PC-3 (cell line): ENCODE data around the gene BIK. TPM values are rescaled to one million over a fixed set of nuclear protein-coding genes. Genes with fewer than 3 reads are reported as not detected.

Experiments
- ATAC-seq: fragments of 200-7000 bp; cut with Tn5 transposase; 2 replicates; pipeline ENCODE4 v1.9.1; 2020; ENCODE audit warnings: mild to moderate bottlenecking, moderate library complexity
- BruUV-seq: library from RNA; stranded (reverse); fragments of 400-500 nt; replicated peaks from 2 replicates; lab custom pipeline; 2021; lab: Mats Ljungman, UMichigan
- CTCF ChIA-PET: fragments of 300-600 bp; sonication (Branson Sonifier 250); formaldehyde crosslinking; loops from one replicate; lab custom pipeline; 2022; ENCODE audit warnings: antibody characterized with exemption; lab: Charles Lee
- POLR2A ChIA-PET: fragments of 300-600 bp; sonication (Branson Sonifier 250); formaldehyde crosslinking; loops from one replicate; lab custom pipeline; 2022; ENCODE audit warnings: antibody characterized with exemption; ENCODE audit not compliant: unreplicated experiment; lab: Charles Lee
- DNase-seq: peaks from one replicate; pipeline ENCODE4 v3.0.0-alpha.2; 2015
- H2AFZ ChIP-seq: fragments of 300-600 bp; sonication (generic); 2 replicates; pipeline ENCODE4 v1.6.0; 2016; ENCODE audit warnings: antibody characterized with exemption, low read length
- H3F3A ChIP-seq: fragments of 300-600 bp; sonication (generic); one replicate; pipeline ENCODE4 v1.6.0; 2017; ENCODE audit warnings: antibody characterized with exemption, low read length, control low read depth, mild to moderate bottlenecking; ENCODE audit not compliant: unreplicated experiment
- H3K27ac ChIP-seq: fragments of 300-600 bp; sonication (generic); 2 replicates; pipeline ENCODE4 v1.5.1; 2016; ENCODE audit warnings: mild to moderate bottlenecking, low read length
- H3K27me3 ChIP-seq: fragments of 300-600 bp; sonication (generic); 2 replicates; pipeline ENCODE4 v1.6.1; 2016; ENCODE audit warnings: low read length, mixed read lengths
- H3K36me3 ChIP-seq: fragments of 300-600 bp; sonication (generic); 2 replicates; pipeline ENCODE4 v1.6.1; 2016; ENCODE audit warnings: low read depth, mixed run types, low read length, mixed read lengths
- H3K4me1 ChIP-seq: fragments of 300-600 bp; sonication (generic); 2 replicates; pipeline ENCODE4 v1.5.1; 2016; ENCODE audit warnings: low read length; ENCODE audit not compliant: insufficient read depth
- H3K4me2 ChIP-seq: fragments of 300-600 bp; sonication (generic); 2 replicates; pipeline ENCODE4 v1.6.0; 2016; ENCODE audit warnings: low read length
- H3K4me3 ChIP-seq: fragments of 300-600 bp; sonication (generic); 2 replicates; pipeline ENCODE4 v1.5.1; 2016; ENCODE audit warnings: mild to moderate bottlenecking, low read length, mixed read lengths
- H3K79me2 ChIP-seq: fragments of 300-600 bp; sonication (generic); 2 replicates; pipeline ENCODE4 v1.6.1; 2017; ENCODE audit warnings: low read length, mixed read lengths
- H3K9ac ChIP-seq: fragments of 300-600 bp; sonication (generic); 2 replicates; pipeline ENCODE4 v1.6.0; 2016; ENCODE audit warnings: mild to moderate bottlenecking, low read length
- H3K9me2 ChIP-seq: fragments of 300-600 bp; sonication (generic); replicated peaks from 2 replicates; pipeline ENCODE4 v1.6.1; 2016; ENCODE audit warnings: mixed run types, low read length, mixed read lengths
- H3K9me3 ChIP-seq: fragments of 300-600 bp; sonication (generic); 2 replicates; pipeline ENCODE4 v1.6.1; 2016; ENCODE audit warnings: low read length, mixed read lengths
- H4K20me1 ChIP-seq: fragments of 300-600 bp; sonication (generic); 2 replicates; pipeline ENCODE4 v1.6.1; 2016; ENCODE audit warnings: low read length, mixed read lengths
- EZH2 ChIP-seq: fragments of 300-600 bp; sonication (generic); IDR thresholded peaks from one replicate; pipeline ENCODE4 v1.6.1; 2017; ENCODE audit warnings: antibody characterized with exemption, mild to moderate bottlenecking, low read length; ENCODE audit not compliant: unreplicated experiment
- EZH2phosphoT487 ChIP-seq: fragments of 300-600 bp; sonication (generic); IDR thresholded peaks from 2 replicates; pipeline ENCODE4 v1.6.1; 2018; ENCODE audit warnings: mild to moderate bottlenecking, antibody characterized with exemption, low read length, borderline replicate concordance
- intact Hi-C: fragments of 100-400 bp; cut with micrococcal nuclease; formaldehyde crosslinking; loops from 2 replicates; pipeline ENCODE4 v1.9.0; 2023
- total RNA-seq: library from RNA; depleted of rRNA; stranded (reverse); fragments of >200 nt; gene quantifications from 2 replicates; pipeline ENCODE4 v1.2.3, GENCODE V29; 2014
- TF ChIP-seq, protein P1 (sequence below): fragments of 300-600 bp; sonication (generic); conservative IDR thresholded peaks from 2 replicates; pipeline ENCODE4 v1.5.1; 2017; ENCODE audit warnings: antibody characterized with exemption, low read depth, mild to moderate bottlenecking, low read length

Gene BIK
- total RNA-seq, 1 experiment from 2014 or later = 24.6 TPM

DNA sequence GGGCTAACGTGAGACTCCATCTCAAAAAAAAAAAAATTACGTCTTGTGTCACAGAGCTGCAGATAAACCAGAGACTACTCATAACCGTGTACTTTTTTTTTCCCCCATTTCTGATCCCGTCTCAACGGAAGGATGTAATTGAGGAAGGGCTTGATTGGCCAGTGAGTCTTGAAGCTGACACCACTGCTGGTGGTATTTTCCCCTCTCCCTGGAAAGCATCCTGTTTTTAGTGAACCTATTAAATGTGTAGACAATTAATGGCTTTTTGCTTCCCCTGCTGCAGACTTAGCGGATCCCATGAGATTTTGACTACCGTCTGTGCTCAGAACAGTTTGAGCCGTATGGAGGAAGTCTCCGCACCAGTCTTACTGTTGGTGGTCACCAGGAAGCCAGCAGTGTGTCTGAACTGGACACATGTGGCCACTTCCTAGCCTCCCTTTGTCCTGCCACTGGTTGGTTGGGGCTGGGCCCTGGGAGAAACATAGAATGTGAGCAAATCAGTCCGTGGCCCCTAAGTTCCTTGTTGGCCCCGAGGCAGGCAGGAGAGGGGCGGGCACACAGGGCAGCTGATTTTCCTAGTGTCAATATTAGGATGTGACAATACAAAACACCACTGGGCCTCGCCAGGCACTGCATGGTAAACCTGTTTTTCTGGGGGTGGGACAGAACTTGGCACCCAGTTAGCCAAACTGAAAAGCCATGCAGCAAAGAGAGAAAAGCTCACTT, 3.1 kb downstream of the BIK start:
- TF ChIP-seq, protein P1, sequence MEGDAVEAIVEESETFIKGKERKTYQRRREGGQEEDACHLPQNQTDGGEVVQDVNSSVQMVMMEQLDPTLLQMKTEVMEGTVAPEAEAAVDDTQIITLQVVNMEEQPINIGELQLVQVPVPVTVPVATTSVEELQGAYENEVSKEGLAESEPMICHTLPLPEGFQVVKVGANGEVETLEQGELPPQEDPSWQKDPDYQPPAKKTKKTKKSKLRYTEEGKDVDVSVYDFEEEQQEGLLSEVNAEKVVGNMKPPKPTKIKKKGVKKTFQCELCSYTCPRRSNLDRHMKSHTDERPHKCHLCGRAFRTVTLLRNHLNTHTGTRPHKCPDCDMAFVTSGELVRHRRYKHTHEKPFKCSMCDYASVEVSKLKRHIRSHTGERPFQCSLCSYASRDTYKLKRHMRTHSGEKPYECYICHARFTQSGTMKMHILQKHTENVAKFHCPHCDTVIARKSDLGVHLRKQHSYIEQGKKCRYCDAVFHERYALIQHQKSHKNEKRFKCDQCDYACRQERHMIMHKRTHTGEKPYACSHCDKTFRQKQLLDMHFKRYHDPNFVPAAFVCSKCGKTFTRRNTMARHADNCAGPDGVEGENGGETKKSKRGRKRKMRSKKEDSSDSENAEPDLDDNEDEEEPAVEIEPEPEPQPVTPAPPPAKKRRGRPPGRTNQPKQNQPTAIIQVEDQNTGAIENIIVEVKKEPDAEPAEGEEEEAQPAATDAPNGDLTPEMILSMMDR = no peak
- no peak overlapping the region for H3K4me2 ChIP-seq
- BruUV-seq = TSS peak; percentile 8
- CTCF ChIA-PET = no interaction called here
- H3K27me3 ChIP-seq = no peaks in the 10 kb centered on the region
- no peaks in the 10 kb centered on the region for H3K9me2 ChIP-seq
- peaks cover 22% of the 10 kb centered on the region; the same call in 1 of the 2 replicates for H3K4me1 ChIP-seq
- no peaks in the 10 kb centered on the region for H3K36me3 ChIP-seq
- peaks cover 25% of the 10 kb centered on the region for H3K79me2 ChIP-seq
- POLR2A ChIA-PET = interaction anchor here (0.6 kb wide), 1 partner anchor 843 kb away, joined by 4 read pairs; the partner anchor contains the start of gene TCF20
- no peak overlapping the region for H3K4me3 ChIP-seq
- H2AFZ ChIP-seq = no peak overlapping the region
- H3K9ac ChIP-seq = no peak overlapping the region
- no peaks in the 10 kb centered on the region for H3K9me3 ChIP-seq
- H3K27ac ChIP-seq = no peak overlapping the region
- no peaks in the 10 kb centered on the region for H3F3A ChIP-seq
- H4K20me1 ChIP-seq = no peaks in the 10 kb centered on the region
- intact Hi-C loops = no loop called here
- DNase-seq (peak; percentile 51), ATAC-seq (no peak)

DNA sequence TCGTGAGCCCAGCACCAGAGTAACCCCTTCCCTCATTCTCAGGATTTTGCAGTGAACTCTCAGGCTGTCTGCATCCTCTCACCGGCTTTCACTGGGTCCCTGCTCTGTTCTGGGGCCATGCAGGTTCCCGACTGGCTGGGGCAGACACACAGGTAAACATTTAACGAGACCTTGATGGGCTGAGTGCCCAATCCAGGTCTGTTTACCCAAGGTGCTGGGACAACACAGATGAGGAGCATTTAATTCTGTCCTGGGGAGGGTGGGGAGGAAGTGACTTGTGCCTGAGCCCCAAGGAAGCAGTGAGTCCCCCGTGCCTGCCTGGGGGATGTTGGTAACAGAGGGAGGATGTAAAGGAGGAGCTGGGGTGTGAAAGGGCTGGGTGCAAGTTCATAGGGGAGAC, 4.4 kb downstream of the BIK start:
- POLR2A ChIA-PET = interaction anchor here (0.6 kb wide), 1 partner anchor 13 kb away, joined by 7 read pairs; no protein-coding TSS in a partner anchor
- no peaks in the 10 kb centered on the region for H3K9me3 ChIP-seq
- BruUV-seq = no TSS peak
- CTCF ChIA-PET = no interaction called here
- no peaks in the 10 kb centered on the region for H3F3A ChIP-seq
- no peak overlapping the region for H3K4me3 ChIP-seq
- H2AFZ ChIP-seq = no peak overlapping the region
- peak overlapping the region; percentile 63 for H3K4me2 ChIP-seq
- H3K27ac ChIP-seq = no peak overlapping the region
- H3K79me2 ChIP-seq = peaks cover 25% of the 10 kb centered on the region
- peak; percentile 85 for DNase-seq
- no peaks in the 10 kb centered on the region for H3K27me3 ChIP-seq
- TF ChIP-seq EZH2phosphoT487 (no peak), EZH2 (no peak)
- TF ChIP-seq, protein P1 = no peak
- intact Hi-C loops = no loop called here
- no peak overlapping the region for H3K9ac ChIP-seq
- H3K36me3 ChIP-seq = no peaks in the 10 kb centered on the region
- ATAC-seq = peak; percentile 66
- no peaks in the 10 kb centered on the region for H3K9me2 ChIP-seq
- H3K4me1 ChIP-seq = peaks cover 22% of the 10 kb centered on the region; the same call in 1 of the 2 replicates
- H4K20me1 ChIP-seq = no peaks in the 10 kb centered on the region

DNA sequence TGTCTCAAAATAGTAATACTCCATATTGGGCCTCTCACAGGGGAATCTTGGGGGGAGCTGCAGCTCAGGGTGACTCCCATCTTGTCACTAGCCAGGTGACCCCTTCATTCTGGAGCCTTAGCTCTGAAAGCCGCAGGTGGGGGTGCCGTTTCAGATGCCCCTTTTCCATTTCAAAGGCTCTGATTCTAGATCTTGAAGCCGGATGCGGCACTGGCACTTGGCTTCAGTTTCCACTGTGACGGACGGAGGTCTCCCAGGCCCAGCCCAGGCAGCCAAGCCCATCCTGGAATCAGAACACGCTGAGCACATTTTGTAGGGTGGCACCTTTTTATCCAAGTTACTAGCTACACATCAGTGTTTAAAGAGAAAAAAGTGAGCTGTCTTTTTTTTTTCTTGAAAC, 6.4 kb downstream of the BIK start:
- no peaks in the 10 kb centered on the region for H4K20me1 ChIP-seq
- POLR2A ChIA-PET = no interaction called here
- H3K9me2 ChIP-seq = no peaks in the 10 kb centered on the region
- no peak overlapping the region for H3K4me3 ChIP-seq
- intact Hi-C loops = no loop called here
- no peak overlapping the region for H3K4me2 ChIP-seq
- BruUV-seq = no TSS peak
- CTCF ChIA-PET = no interaction called here
- no peak for TF ChIP-seq EZH2
- no peak for ATAC-seq
- H3K79me2 ChIP-seq = peaks cover 19% of the 10 kb centered on the region
- H3K27ac ChIP-seq = no peak overlapping the region
- no peaks in the 10 kb centered on the region for H3F3A ChIP-seq
- no peak overlapping the region for H3K9ac ChIP-seq
- no peaks in the 10 kb centered on the region for H3K36me3 ChIP-seq
- DNase-seq = no peak
- H2AFZ ChIP-seq = no peak overlapping the region
- no peaks in the 10 kb centered on the region for H3K27me3 ChIP-seq
- H3K4me1 ChIP-seq = peaks cover 18% of the 10 kb centered on the region; the same call in 1 of the 2 replicates
- no peaks in the 10 kb centered on the region for H3K9me3 ChIP-seq
